HEK293 (cell line): Measurements from ENCODE around the gene ASPHD1.

ENCODE experiments used
- AEBP2 ChIP-seq: fragments of 450-650 bp; formaldehyde crosslinking; IDR thresholded peaks from 2 replicates; pipeline ENCODE4 v1.5.1; 2016; ENCODE audit warnings: missing biosample characterization, missing genetic modification characterization, borderline replicate concordance
- KLF1 ChIP-seq: fragments of 450-650 bp; formaldehyde crosslinking; IDR thresholded peaks from 2 replicates; pipeline ENCODE4 v1.5.1; 2016; ENCODE audit warnings: missing biosample characterization, missing genetic modification characterization
- KLF7 ChIP-seq: fragments of 450-650 bp; formaldehyde crosslinking; IDR thresholded peaks from 2 replicates; pipeline ENCODE4 v1.5.1; 2016; ENCODE audit warnings: missing biosample characterization, missing genetic modification characterization, borderline replicate concordance
- RBAK ChIP-seq: fragments of 450-650 bp; formaldehyde crosslinking; IDR thresholded peaks from 2 replicates; pipeline ENCODE4 v1.5.1; 2016; ENCODE audit warnings: missing biosample characterization, missing genetic modification characterization
- YY1 ChIP-seq: fragments of 450-650 bp; formaldehyde crosslinking; IDR thresholded peaks from 2 replicates; pipeline ENCODE4 v1.5.1; 2018; ENCODE audit warnings: missing biosample characterization, missing genetic modification characterization
- ZBTB21 ChIP-seq: fragments of 450-650 bp; formaldehyde crosslinking; IDR thresholded peaks from 2 replicates; pipeline ENCODE4 v1.5.1; 2017; ENCODE audit warnings: missing biosample characterization, missing genetic modification characterization
- ZBTB49 ChIP-seq: fragments of 450-650 bp; formaldehyde crosslinking; IDR thresholded peaks from 2 replicates; pipeline ENCODE4 v1.5.1; 2016; ENCODE audit warnings: missing biosample characterization, missing genetic modification characterization, low read depth
- ZBTB6 ChIP-seq: fragments of 450-650 bp; formaldehyde crosslinking; IDR thresholded peaks from 2 replicates; pipeline ENCODE4 v1.5.1; 2017; ENCODE audit warnings: missing biosample characterization, missing genetic modification characterization
- ZEB2 ChIP-seq: fragments of 450-650 bp; formaldehyde crosslinking; IDR thresholded peaks from 2 replicates; pipeline ENCODE4 v1.5.1; 2016; ENCODE audit warnings: missing biosample characterization, missing genetic modification characterization
- ZFP37 ChIP-seq: fragments of 450-650 bp; formaldehyde crosslinking; IDR thresholded peaks from 2 replicates; pipeline ENCODE4 v1.5.1; 2016; ENCODE audit warnings: missing biosample characterization, missing genetic modification characterization
- ZNF112 ChIP-seq: fragments of 450-650 bp; formaldehyde crosslinking; IDR thresholded peaks from 2 replicates; pipeline ENCODE4 v1.5.0; 2017; ENCODE audit warnings: missing biosample characterization, missing genetic modification characterization
- ZNF169 ChIP-seq: fragments of 450-650 bp; formaldehyde crosslinking; IDR thresholded peaks from 2 replicates; pipeline ENCODE4 v1.5.1; 2016; ENCODE audit warnings: missing biosample characterization, missing genetic modification characterization
- ZNF19 ChIP-seq: fragments of 450-650 bp; formaldehyde crosslinking; IDR thresholded peaks from 2 replicates; pipeline ENCODE4; 2016; ENCODE audit warnings: missing biosample characterization, missing genetic modification characterization, low read depth
- ZNF211 ChIP-seq: fragments of 450-650 bp; formaldehyde crosslinking; IDR thresholded peaks from 2 replicates; pipeline ENCODE4 v1.5.1; 2016; ENCODE audit warnings: low read depth, missing biosample characterization, missing genetic modification characterization
- ZNF280C ChIP-seq: fragments of 450-650 bp; formaldehyde crosslinking; IDR thresholded peaks from 2 replicates; pipeline ENCODE4 v1.5.1; 2016; ENCODE audit warnings: missing biosample characterization, missing genetic modification characterization
- ZNF302 ChIP-seq: fragments of 450-650 bp; formaldehyde crosslinking; IDR thresholded peaks from 2 replicates; pipeline ENCODE4 v1.5.1; 2016; ENCODE audit warnings: missing biosample characterization, missing genetic modification characterization, low read depth
- ZNF324 ChIP-seq: fragments of 450-650 bp; formaldehyde crosslinking; IDR thresholded peaks from 2 replicates; pipeline ENCODE4 v1.5.1; 2016; ENCODE audit warnings: missing biosample characterization, missing genetic modification characterization
- ZNF433 ChIP-seq: fragments of 450-650 bp; formaldehyde crosslinking; IDR thresholded peaks from 2 replicates; pipeline ENCODE4 v1.5.1; 2016; ENCODE audit warnings: missing biosample characterization, missing genetic modification characterization, low read depth
- ZNF473 ChIP-seq: fragments of 450-650 bp; formaldehyde crosslinking; IDR thresholded peaks from 2 replicates; pipeline ENCODE4 v1.5.1; 2017; ENCODE audit warnings: missing biosample characterization, missing genetic modification characterization
- ZNF513 ChIP-seq: fragments of 450-650 bp; IDR thresholded peaks from 2 replicates; pipeline ENCODE4 v1.5.1; 2018; ENCODE audit warnings: missing biosample characterization, missing genetic modification characterization
- ZNF514 ChIP-seq: fragments of 450-650 bp; formaldehyde crosslinking; IDR thresholded peaks from 2 replicates; pipeline ENCODE4 v1.5.1; 2016; ENCODE audit warnings: missing biosample characterization, missing genetic modification characterization
- ZNF530 ChIP-seq: fragments of 450-650 bp; formaldehyde crosslinking; IDR thresholded peaks from 2 replicates; pipeline ENCODE4 v1.5.1; 2016; ENCODE audit warnings: low read depth, missing biosample characterization, missing genetic modification characterization
- ZNF549 ChIP-seq: fragments of 450-650 bp; IDR thresholded peaks from 2 replicates; pipeline ENCODE4 v1.5.1; 2018; ENCODE audit warnings: missing biosample characterization, missing genetic modification characterization, mild to moderate bottlenecking, inconsistent platforms, moderate library complexity
- ZNF555 ChIP-seq: fragments of 450-650 bp; formaldehyde crosslinking; conservative IDR thresholded peaks from 2 replicates; pipeline ENCODE4 v1.5.1; 2017; ENCODE audit warnings: missing biosample characterization, mild to moderate bottlenecking, missing genetic modification characterization, inconsistent platforms
- ZNF610 ChIP-seq: fragments of 450-650 bp; formaldehyde crosslinking; IDR thresholded peaks from 2 replicates; pipeline ENCODE4 v1.5.1; 2016; ENCODE audit warnings: missing biosample characterization, missing genetic modification characterization, borderline replicate concordance
- ZNF664 ChIP-seq: fragments of 450-650 bp; formaldehyde crosslinking; IDR thresholded peaks from 2 replicates; pipeline ENCODE4 v1.5.1; 2016; ENCODE audit warnings: missing biosample characterization, missing genetic modification characterization
- ZNF701 ChIP-seq: fragments of 450-650 bp; formaldehyde crosslinking; IDR thresholded peaks from 2 replicates; pipeline ENCODE4 v1.5.1; 2016; ENCODE audit warnings: missing biosample characterization, missing genetic modification characterization
- ZNF837 ChIP-seq: fragments of 450-650 bp; formaldehyde crosslinking; IDR thresholded peaks from 2 replicates; pipeline ENCODE4 v1.5.1; 2016; ENCODE audit warnings: missing biosample characterization, missing genetic modification characterization
- ZSCAN23 ChIP-seq: fragments of 450-650 bp; formaldehyde crosslinking; IDR thresholded peaks from 2 replicates; pipeline ENCODE4 v1.5.1; 2016; ENCODE audit warnings: missing biosample characterization, missing genetic modification characterization
- ZXDB ChIP-seq: fragments of 450-650 bp; formaldehyde crosslinking; IDR thresholded peaks from 2 replicates; pipeline ENCODE4 v1.5.1; 2016; ENCODE audit warnings: missing biosample characterization, missing genetic modification characterization
- TF ChIP-seq, protein P1 (sequence below): fragments of 450-650 bp; formaldehyde crosslinking; IDR thresholded peaks from 2 replicates; pipeline ENCODE4 v1.5.1; 2016; ENCODE audit warnings: missing biosample characterization, missing genetic modification characterization

Gene ASPHD1

GRCh38 chr16:29899516-29900101 lies 679 bp upstream of the ASPHD1 start, which contains the start of gene SEZ6L2 (continued):
- TF ChIP-seq ZNF19 (no peak), ZNF433 (no peak), ZFP37 (tag by site-specific recombination) (no peak), ZNF112 (tag by site-specific recombination) (no peak), ZBTB21 (peak; percentile 33; the same call in 1 of the 2 replicates), ZNF530 (tag by site-specific recombination) (no peak), ZNF549 (no peak), ZNF302 (tag by site-specific recombination) (no peak), ZBTB6 (tag by site-specific recombination) (no peak), ZNF280C (tag by site-specific recombination) (no peak), ZXDB (tag by site-specific recombination) (no peak), ZNF473 (tag by site-specific recombination) (no peak), ZNF514 (tag by site-specific recombination) (no peak), RBAK (tag by site-specific recombination) (no peak), ZNF169 (no peak), ZNF837 (tag by site-specific recombination) (no peak), KLF7 (tag by site-specific recombination) (no peak), ZNF324 (tag by site-specific recombination) (no peak; the same call in 1 of the 2 replicates), ZNF211 (tag by site-specific recombination) (no peak), ZSCAN23 (no peak), ZEB2 (tag by site-specific recombination) (peak; percentile 56), ZBTB49 (tag by site-specific recombination) (no peak), KLF1 (tag by site-specific recombination) (no peak; the same call in 1 of the 2 replicates), ZNF701 (tag by site-specific recombination) (no peak), ZNF513 (tag by site-specific recombination) (no peak), ZNF664 (tag by site-specific recombination) (no peak), ZNF610 (tag by site-specific recombination) (no peak), YY1 (tag by site-specific recombination) (no peak), AEBP2 (tag by site-specific recombination) (no peak), ZNF555 (no peak)
- TF ChIP-seq, protein P1, sequence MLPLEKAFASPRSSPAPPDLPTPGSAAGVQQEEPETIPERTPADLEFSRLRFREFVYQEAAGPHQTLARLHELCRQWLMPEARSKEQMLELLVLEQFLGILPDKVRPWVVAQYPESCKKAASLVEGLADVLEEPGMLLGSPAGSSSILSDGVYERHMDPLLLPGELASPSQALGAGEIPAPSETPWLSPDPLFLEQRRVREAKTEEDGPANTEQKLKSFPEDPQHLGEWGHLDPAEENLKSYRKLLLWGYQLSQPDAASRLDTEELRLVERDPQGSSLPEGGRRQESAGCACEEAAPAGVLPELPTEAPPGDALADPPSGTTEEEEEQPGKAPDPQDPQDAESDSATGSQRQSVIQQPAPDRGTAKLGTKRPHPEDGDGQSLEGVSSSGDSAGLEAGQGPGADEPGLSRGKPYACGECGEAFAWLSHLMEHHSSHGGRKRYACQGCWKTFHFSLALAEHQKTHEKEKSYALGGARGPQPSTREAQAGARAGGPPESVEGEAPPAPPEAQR (tag by site-specific recombination) = no peak
